Measurements from ENCODE around the gene USP10.

- TF ChIP-seq EZH2 (IDR thresholded peaks at IDR 0.05; ENCODE audit: low read length, unreplicated experiment) (no peak), CTCF (conservative IDR thresholded peaks at IDR 0.05; ENCODE audit: low read depth, low read length) (no peak)
Measured at GRCh38 chr16:84725481-84726078, 25.8 kb downstream of the USP10 start.

All from PC-3 (cell line).